Stimulated activated CD8-positive, alpha-beta memory T cell treated with anti-CD3 and anti-CD28 coated beads, Interleukin-7, amount 100 ng/mL, for 48 hours (primary cell): ENCODE measurements around the gene DAGLB.
"Not testable (repeated sequence)": the region's sequence is repeated elsewhere in the genome, so short reads cannot be mapped to it uniquely, and the experiment has no call there.

Experiments used
- DNase-seq, 2 donors: peaks; one replicate each; pipeline ENCODE4 v3.0.0-alpha.2; 2020; ENCODE audit warnings: low read depth in 1 of 2; ENCODE audit errors: extremely low read depth in 1 of 2

Gene DAGLB

DNA sequence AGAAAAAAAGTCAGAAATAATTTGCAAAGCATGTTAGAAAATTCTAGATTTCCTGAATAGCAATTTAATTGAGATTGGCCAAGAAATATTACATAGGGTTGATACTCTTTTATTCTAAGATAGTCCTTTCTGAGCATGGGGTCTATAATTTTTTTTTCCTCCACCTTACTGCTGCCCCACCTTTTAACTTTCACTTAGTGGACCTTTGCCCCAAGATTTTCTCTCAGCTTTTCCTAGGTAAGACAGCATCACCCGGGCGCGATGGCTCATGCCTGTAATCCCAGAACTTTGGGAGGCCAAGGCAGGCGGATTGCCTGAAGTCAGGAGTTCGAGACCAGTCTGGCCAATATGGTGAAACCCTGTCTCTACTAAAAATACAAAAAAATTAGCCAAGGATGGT lies 69.2 kb downstream of the DAGLB start:
- DNase-seq = not testable (repeated sequence)

- no peak for DNase-seq
Observed at GRCh38 chr7:6376820-6377219, 70.9 kb downstream of the DAGLB start.

GRCh38 chr7:6375348-6376101 lies 72.2 kb downstream of the DAGLB start:
- DNase-seq = no peak

DNA sequence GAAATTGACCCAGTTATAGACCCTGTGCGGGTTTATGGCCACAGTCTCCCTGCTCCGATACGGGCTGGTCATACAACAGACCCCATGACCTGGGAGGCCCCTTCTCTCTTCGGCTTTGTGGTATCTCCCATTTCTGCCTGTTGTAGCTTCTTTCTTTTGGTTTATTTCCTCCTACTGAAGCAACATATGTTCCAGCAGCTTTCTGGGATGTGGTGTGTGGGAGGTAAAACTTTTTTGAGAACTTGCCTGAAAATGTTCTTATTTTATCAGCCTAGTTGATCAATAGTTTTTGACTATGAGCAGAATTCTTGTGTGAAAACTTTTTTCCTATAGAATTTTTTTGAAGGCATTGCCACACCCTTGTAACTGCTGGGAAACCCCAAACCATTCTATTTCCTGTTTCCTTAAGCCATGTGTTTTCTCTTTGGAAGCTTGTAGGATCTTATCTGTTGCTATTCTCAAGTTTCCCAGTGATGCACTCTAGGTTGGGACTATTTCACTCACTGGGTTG lies 80.0 kb downstream of the DAGLB start:
- no peak for DNase-seq

- DNase-seq = no peak
Observed at GRCh38 chr7:6365451-6365850, 82.3 kb downstream of the DAGLB start.

GRCh38 chr7:6360841-6361240 lies 86.9 kb downstream of the DAGLB start:
- DNase-seq = no peak

DNA sequence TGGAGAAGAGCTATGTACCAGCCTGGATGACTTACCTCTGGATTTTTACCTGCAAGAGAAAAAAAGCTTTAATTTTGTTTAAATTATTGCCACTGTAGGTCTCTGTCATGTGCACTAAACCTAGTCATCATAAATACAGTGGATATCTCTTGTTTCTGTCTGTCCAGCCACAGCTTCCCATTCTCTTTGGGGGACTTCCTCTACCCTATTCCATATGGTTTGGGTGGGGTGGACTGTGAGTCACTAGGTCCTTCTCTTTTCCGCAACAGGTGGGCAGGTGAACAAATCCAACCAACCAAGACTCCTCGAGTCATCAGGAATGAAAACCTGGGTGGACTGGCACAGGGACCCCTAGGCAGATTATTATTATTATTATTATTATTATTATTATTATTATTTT lies 88.0 kb downstream of the DAGLB start:
- DNase-seq = no peak
